Gastroesophageal sphincter (tissue), 3 donors: ENCODE results near the gene ATP4B.

Experiments
- CTCF ChIP-seq, 4 experiments: fragments of 200-600 bp in 2 of 4; fragments of 450-650 bp in 2 of 4; sonication (generic) in 1 of 4; IDR thresholded peaks; one replicate each; pipeline ENCODE4 v1.5.1; 2017 to 2019; ENCODE audit warnings: antibody characterized with exemption in 4 of 4, mild to moderate bottlenecking in 2 of 4, moderate library complexity in 2 of 4
- POLR2AphosphoS5 ChIP-seq: sonication (generic); formaldehyde crosslinking; IDR thresholded peaks from one replicate; pipeline ENCODE4 v1.6.1; 2017; ENCODE audit warnings: antibody characterized with exemption

- TF ChIP-seq CTCF (IDR thresholded peaks at IDR 0.05): no peak
- no peak for TF ChIP-seq POLR2AphosphoS5
Measured at GRCh38 chr13:113657851-113658741, at the start of gene ATP4B.
